ENCODE data around the gene PDK2.

Gene PDK2

DNA sequence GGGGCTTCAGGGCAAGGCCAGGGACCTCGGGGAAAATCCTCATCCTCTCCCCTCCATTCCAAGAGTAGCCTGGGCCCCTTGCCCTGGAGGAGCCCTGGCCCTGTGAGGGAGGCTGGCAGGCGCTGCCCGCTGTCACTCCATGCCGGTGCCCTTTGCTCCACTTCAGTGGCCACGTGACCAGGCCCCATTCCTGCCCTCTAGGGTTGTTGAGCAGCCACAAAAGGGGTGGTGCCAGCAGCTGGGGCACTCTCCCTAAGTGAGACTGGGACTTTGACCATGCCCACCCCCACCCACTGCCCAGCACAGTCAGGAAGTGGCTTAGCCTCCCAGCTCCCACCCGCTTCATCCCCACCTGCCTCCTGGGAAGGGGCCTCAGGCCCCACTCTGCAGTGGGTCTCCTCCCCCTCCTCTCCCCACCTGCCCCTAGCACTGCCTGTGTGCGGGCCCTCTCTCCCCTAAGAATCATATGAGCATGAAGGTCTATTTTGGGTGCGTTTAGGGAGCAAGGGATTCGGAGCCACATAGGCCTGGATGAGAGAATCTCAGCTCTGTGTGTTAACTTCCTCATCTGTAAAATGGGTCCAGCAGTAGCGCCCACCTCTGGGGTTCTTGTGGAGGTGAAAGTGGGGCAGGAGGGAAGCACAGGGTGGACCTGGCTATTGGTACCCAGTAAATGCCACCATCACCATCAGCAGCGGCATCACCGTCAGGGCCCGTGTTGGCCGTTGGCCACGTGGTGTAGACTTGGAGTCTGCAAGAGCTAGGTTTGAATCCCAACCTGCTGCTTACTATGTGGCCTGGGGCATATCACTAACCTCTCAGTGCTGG lies 7.2 kb downstream of the PDK2 start:
- no peak for DNase-seq

DNA sequence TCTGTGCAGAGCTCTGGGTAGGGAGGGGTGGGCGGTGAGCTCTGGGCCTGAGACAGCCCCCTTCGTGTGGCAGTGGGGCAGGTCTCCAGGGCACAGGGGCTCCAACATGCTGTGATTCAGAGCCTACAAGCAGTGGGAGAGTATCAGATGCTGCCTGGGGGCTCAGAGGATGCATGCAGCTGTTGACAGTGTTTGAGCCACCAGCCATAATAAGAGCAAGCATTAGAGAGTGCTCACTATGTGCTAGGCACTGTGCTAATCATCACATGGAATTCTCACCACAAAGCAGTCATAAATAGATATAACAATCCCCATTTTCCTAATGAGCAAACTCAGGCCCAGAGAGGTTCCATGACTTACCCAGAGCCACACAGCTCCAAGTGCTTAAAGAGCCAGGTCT lies 8.1 kb downstream of the PDK2 start:
- DNase-seq: no peak

DNA sequence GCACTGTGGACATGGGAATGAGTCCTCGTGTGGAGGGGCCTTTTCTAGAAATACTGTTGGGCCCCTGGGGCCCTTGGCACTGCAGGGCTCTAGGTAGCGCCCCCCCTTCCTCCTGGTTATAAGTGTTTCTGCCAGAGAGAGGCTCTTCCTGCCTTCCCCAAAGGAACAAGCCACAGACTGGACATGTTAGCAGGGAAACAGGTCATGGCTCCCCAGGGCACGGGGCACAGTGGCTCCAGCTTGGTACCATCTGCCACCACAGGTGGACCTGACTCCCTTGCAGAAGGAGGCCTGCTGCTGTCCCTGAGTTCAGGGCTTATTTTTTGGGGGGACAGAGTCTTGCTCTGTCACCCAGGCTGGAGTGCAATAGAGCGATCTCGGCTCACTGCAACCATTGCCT lies 8.8 kb downstream of the PDK2 start:
- no peak for DNase-seq

DNA sequence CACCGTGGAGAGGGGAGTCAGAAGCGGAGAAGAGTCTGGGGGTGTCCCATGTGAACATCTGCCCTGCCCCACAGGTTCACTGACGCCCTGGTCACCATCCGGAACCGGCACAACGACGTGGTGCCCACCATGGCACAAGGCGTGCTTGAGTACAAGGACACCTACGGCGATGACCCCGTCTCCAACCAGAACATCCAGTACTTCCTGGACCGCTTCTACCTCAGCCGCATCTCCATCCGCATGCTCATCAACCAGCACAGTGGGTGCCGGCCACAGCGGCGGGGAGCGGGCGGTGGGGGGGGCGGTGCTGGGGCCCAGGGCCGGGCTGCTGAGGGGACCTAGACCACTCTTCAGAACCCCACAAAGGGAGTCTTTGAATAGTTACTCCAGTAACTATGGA lies 10.7 kb downstream of the PDK2 start:
- DNase-seq: no peak

DNA sequence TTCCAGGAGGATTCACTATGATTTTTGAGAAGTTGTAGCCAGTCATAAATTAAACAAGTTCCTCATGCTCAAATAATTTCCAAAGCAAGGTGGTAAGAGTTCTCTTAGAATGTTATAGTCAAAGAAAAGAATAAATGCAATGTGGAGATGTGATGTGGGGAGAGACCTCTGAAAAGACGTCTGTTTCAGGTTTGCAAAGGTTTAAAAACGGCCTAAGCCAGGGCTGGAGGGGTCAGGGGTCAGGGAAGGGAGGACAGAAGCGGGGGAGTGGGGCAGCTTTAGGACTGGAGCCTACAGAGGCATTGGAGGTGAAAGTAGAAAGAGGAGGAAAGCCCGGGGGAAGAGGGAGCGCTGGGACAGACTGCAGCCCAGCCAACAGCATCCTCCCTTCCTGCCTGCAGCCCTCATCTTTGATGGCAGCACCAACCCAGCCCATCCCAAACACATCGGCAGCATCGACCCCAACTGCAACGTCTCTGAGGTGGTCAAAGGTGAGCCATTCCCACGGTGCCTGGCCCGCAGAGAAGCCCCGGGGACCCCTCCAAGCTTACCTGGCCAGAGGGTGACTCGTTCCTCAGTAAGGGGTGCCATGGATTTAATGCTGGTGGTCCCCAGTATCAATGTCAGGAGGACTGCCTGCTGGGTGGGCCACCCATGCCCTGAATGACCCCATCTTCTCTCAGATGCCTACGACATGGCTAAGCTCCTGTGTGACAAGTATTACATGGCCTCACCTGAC lies 11.4 kb downstream of the PDK2 start:
- DNase-seq: no peak

DNA sequence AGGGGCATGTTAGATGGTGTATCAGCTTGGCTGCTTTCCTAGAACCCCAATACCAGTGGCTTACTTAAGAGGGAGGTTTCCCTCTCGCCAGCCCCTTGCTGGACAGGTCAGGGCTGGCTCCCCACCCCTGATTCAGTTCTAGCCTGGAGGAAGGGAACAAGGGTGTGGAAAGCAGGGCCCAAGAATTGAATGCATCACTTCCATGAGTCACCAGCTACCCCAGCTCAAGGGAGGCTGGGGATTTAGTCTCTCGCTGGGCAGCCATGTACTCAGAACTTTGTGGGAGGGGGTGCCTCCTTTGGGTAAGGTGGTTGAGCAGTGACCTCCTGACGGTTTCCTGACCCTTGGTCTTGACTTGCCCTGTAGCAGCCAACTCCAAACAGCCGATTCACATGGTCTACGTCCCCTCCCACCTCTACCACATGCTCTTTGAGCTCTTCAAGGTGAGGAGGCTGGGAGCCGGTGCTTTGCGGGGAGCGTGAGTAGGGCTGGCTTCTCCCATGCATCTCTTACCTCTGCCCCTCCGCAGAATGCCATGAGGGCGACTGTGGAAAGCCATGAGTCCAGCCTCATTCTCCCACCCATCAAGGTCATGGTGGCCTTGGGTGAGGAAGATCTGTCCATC lies 12.8 kb downstream of the PDK2 start:
- DNase-seq: no peak

DNA sequence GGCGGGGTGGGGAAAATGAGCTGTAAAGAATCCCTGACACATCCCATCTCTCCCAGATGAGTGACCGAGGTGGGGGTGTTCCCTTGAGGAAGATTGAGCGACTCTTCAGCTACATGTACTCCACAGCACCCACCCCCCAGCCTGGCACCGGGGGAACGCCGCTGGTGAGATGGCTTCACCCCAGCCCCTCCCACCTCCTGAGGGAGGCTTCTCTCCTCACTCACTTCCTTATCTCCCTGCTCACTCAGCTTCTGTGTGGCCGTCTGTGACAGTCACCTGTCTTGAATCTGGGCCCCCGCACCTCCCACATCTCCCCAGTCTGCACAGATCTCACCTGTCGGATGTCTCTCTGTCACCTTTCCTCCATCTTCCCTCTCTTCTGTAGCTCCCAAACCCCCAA lies 13.4 kb downstream of the PDK2 start:
- no peak for DNase-seq

DNA sequence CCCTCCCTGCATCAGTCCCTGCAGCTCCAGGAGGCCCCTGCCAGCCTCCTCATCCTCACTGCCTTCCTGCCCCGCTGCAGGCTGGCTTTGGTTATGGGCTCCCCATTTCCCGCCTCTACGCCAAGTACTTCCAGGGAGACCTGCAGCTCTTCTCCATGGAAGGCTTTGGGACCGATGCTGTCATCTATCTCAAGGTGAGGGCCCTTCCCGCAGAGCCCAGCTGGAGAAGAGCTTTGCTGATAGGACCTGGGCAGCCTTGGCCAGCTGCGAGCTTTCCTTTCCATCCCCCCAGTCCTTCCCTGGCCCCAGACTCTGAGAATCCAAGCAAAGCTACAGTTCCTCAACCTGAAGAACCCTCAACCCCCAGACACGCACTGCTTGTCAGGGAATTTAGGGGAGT lies 14.1 kb downstream of the PDK2 start:
- DNase-seq: no peak

DNA sequence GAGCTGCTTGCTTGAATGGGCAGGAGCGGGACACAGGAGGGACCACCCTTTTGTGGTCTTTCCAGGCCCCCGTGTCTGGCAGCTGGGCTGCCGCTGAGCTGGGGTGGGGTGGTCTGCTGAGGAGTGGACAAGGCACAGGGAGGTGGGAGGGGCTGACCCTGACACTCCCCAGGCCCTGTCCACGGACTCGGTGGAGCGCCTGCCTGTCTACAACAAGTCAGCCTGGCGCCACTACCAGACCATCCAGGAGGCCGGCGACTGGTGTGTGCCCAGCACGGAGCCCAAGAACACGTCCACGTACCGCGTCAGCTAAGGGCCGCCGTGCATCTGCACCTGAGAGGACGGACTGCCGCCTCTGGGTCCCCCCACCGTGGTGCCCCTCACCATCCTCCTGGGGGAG lies 14.6 kb downstream of the PDK2 start:
- no peak for DNase-seq

DNA sequence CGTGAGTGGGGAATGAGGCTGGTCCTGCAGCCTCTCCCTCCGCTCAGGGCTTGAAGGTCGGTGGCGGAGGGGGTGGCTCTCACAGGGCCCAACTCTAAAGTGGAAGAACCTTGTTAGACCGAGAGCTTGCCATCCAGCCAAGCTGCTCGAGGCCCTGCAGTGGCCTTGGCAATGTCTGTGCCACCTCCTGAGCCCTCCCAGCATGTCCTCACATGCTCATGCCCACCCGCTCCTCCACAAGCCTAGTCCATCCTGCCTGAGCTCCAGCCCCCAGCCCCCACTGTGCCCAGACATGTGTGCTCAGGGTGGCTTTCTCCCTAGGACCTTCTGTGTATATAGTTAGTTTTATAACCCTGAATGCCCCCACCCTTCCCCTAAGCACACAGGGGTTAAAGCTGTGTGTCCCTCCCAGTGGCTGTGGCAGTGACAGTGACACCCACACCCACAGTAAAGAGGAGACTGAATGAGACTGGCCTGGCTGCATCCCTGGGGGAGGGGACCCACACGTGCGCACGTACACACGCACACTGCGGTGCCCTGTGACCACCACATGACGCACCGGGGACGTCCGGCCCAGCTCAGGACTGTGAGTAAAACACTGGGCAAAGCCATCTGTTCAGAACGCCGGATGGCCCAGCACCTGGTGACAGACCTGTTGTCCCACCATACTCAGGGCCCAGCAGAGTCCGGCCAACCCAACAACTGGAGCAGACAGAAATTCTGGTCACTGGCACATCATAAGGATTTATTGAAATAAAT lies 15.6 kb downstream of the PDK2 start:
- DNase-seq: no peak

DNA sequence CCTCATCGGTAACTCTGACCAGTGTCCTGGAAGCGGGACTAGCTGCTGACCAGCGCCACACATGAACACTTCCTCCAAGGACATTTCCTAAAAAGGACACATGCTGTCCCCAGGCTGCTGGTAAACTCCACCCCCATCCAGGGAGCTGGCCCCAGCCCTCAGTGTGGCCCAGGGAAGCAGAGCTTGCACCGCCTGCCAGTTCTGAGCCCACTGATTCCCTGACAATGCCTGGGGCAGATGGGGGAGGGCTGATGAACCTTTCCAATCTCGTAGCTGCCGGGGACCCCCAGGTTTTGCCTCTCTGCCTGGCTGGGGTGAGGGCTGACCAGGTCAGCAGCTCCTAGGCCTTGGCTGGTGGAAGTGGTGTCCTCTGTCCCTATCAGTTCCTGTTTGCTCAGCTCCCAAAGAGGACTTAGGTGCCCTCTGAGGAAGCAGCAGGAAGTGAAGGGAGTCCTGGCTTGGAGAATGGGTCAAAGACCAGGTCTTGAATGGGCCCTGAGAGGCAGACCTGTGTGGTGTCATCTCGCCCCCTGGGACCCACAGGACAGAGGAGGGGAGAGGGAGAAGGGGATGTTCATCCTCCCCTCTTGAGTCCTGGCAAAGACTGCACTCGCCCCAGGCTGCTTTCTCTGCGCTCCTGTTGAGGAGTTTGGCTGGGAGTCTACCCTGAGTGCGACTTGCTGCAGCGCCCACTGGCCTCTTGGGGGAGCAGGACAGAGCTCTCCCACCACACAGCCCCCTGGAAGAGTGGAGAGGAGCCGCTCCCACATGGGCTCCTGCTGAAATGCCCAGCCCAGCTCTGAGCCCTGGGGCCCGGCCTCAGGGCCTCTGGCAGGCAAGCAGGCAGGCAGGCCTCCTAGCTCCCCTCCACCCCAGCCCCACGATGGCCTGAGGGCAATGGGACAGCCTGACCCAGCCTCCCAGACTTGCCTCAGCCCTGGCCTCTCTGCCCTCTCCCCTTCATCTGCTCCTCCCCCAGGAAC lies 16.8 kb downstream of the PDK2 start:
- DNase-seq: no peak

DNA sequence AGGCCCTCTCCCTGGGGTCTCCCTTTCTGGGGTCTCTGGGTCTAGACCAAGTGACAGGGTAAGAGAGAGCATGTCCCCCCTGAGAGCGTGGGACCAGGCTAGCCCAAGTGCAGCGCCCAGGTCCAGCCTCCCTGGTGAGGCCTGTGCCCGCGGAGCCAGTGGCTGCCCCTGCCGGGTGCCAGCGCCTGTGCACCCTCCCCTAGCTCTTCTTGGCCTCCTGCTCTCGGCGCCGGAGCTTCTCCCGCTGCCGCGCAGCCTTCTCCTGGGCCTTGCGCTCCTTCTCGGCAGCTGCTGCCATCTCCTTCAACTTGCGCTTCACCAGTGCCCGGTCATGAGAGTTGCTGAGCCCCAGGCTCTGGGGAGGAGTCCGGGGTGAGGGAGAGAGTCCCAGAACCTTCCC lies 17.5 kb downstream of the PDK2 start:
- no peak for DNase-seq

DNA sequence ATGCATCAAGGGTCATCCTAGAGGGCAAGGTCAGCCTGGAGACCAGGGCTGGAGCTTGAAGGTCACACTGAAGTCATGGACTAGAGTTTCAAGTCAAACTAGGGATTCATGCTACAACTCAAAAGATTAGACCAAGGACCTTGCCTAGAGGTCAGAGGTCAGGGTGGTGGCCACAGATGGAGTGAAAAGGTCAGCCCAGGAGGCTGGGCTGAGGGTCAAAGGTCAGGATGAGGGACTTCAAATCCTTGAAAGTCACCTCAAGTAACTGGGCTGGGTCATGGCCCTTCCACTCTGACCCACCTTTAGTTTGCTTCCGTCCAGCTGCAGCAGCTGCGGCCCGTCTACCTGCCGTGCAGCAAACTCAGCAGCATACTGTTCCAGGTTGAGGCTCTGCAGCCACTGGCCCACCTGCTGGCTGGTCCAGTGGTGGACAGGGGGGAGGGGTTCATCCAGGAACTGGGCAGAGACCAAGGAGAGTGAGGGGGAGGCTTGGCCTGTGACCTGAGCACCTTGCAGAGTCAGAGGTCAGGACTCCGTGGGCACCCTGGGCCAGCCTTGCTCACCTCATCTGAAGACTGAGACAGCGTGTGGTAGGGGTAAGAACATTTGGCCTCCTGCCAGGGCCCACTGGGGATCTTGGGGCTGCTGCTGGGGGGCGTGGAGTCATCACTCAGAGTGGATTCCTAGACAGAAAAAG lies 18.6 kb downstream of the PDK2 start:
- DNase-seq: no peak

DNA sequence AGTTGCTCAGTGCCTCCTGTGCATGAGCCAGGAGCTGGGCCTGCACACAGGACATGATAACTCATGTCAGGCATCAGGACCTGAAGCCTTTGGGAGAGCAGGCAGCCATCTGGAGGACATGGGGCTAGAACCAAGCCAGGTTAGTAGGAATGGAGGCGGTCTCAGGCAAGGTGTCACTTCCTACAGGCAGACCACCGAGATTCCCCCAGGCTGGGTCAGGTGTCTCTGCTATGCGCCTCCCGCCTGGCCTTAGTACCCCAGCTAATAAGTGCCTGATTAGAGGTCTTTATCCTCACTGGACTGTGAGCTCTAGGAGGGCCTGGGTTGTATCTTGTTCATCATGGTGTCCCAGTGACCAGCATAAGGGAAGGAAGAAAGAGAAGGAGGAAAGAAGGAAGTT lies 19.2 kb downstream of the PDK2 start:
- no peak for DNase-seq

DNA sequence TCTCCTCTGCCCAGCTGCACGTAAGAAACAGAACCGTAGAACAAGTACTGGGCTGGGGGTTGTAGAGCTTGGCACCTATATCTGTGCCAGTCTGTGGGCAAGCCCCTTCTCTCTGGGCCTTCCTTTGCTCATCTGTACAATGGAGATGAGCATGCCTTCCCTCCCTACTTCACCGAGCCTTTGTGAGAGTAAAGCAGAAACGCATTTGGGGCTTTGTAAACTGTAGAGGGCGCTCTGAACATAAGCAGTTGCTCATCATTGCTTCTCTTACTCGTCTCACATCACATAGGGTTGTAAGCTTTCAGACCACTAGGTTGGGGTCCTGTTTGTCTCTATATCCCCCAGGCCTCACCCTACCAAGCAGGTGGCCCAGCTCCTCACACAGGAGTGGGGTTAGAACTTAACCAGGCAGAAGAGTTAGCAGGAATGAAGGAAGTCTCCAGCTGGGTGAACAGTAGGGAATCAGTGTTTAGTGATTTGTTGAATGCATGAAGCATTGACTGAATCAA lies 19.8 kb downstream of the PDK2 start:
- DNase-seq: no peak

DNA sequence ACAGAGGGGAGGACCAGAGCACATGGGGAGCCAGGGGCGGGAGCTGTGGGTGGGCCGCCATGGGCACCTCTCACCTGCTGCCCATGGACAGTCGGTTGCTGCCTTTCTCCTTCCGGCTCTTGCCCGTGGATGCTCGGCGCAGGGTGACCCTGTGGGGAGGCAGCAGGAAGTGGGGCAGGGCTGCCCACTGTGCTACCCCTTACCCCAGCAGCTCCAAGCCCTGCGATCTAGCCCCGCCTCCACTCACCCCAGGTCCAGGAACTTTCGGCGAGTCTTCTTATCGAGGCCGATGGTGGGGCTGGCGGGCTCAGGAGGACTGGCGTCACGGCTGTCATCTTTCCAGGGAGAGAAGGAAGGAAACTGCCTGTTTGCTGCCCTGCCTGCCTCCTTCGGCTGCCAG lies 20.6 kb downstream of the PDK2 start:
- no peak for DNase-seq

DNA sequence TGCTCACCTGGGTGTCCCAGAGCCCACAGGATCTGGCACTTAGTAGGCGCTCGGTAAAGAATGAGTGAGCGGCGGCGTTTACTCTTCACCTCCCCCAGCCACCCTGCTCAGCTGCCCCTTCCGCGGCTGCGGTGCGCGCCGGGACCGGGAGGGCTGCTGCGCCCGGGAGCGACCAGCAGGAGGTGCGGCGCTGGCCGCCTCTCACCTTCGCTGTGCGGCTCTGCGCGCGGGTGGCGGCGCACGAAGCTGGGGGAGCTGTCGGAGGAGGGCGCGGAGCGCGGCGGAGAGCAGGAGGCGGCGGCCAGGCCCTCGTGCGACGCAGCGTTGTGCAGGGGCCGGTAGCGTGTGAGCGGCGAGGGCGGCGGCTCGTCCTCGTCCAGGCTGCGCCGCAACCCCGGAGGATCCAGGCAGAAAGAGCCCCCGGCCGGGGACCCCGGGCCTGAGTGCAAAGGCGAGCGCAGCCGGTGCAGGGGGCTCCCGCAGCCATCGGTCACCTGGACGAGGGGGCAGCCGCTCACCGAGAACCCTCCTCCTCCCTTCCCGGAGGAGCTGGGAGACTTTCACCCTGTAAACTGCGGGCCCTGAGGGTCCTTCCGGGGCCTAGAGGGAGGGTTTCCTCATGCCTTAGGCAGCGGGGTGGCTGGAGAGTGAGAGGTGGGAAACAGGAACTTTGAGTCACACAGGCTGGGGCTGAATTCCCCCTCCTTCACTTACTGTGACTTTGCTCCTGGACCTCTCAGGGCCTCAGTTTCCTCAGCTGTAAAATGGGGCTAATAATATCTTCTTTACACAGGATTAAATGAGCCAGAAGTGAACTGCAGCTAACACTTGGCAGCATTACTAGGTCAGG lies 22.3 kb downstream of the PDK2 start:
- DNase-seq: no peak

DNA sequence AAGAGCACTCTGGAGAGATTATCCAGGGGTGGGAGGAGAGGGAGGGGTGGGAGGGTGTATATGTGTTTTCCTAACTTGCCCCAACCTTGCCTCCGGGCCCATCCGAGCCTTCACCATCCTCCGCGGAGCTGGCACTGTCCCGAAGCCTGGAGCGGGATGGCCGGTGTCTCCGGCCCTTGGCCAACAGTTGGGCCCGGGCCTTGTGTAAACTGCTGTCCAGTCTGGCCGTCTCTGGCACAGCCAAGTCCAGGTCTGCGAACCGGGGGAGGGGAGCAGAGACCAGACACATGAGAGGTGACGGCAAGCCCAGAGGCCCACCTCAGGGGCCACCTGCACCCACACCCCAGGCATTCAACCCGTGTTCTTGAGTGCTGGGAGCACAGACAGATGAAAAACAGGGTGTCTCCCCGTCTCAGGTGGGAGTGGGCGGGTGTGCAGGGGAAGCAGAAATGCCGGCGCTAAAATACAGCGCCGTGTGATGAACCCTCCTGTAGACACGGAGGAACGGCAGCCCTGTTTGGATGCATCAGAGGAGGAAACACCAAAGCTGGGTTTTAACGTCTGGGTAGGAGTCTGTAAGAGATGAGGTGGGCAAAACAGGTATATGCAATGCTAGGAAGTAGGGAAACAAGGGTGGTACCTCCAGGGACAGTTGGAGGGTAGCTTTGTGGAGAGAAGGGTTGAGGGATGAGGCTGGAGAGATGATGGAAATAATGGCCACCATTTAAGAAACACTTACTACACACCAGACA lies 23.1 kb downstream of the PDK2 start:
- DNase-seq: no peak

DNA sequence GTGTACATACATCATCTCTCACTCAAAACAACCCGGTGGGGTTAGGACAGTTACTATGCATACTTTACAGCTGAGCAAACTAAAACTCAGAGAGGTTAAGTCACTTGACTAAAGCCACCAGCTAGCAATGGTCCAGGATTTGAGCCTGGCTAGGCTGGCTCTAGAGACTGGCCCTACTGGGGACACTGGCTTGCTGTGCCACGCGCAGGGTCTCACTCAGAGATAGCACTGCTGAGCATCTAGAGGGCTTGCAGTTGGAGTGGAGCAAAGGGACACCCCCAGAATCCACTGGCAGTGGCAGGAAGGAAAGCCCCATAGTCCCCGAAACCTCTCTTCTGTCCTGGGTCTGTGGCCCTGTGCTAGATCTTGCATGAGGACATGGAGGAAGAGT lies 23.7 kb downstream of the PDK2 start:
- DNase-seq: no peak

All from NCI-H187 (cell line).